T47D (cell line): ENCODE results near the gene CASP4.
"Not testable (repeated sequence)": the region's sequence is repeated elsewhere in the genome, so short reads cannot be mapped to it uniquely, and the experiment has no call there.

ENCODE experiments used
- DNase-seq, 2 experiments: peaks; one replicate each; pipeline versions ENCODE4 v3.0.0 to v3.0.0-alpha.2; 2011 to 2012; ENCODE audit warnings: low read depth in 1 of 2, low spot score in 1 of 2
- JUND ChIP-seq: IDR thresholded peaks from 2 replicates; pipeline ENCODE4 v1.6.1; 2012; ENCODE audit warnings: low read depth
- in situ Hi-C: cut with HindIII; loops from 2 replicates; pipeline ENCODE4 v1.10.0; 2016; ENCODE audit warnings: low sequenced_read_pairs, low pct_unique_long_range_greater_than_20kb

The CASP4 gene

DNA sequence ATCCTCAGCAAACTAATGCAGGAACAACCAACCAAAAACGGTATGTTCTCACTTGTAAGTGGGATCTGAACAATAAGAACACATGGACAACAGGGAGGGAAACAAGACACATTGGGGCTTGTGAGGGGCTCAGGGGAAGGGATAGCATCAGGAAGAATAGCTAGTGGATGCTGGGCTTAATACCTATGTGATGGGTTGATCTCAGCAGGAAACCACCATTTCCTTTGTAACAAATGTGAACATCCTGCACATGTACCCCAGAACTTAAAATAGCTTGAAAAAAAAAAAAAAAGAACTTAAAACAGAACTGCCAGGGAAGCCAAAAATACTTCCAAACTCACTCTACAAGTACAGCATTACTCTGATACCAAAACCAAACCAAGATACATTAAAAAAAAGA, 33.8 kb downstream of the CASP4 start:
- TF ChIP-seq JUND: no peak
- DNase-seq: no peak
- in situ Hi-C loops: no loop called here

DNA sequence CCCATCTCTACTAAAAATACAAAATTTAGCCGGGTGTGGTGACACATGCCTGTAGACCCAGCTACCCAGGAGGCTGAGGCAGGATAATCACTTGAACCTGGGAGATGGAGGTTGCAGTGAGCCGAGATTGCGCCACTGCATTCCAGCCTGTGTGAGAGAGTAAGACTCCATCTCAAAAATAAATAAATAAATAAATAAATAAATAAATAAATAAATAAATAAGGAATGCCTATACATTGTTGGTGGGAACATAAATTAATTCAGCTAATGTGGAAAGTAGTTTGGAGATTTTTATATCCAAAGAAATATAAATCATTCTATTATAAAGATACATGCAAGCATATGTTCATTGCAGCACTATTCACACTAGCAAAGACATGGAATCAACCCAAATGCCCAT, 34.3 kb downstream of the CASP4 start:
- in situ Hi-C loops: not testable (repeated sequence)

GRCh38 chr11:104928811-104929210, 39.6 kb downstream of the CASP4 start:
- in situ Hi-C loops: no loop called here
- no peak for TF ChIP-seq JUND
- no peak for DNase-seq

More for the DNA sequence above, 34.3 kb downstream of the CASP4 start:
- not testable (repeated sequence) for DNase-seq

- DNase-seq: no peak
- in situ Hi-C loops: no loop called here
- no peak for TF ChIP-seq JUND
Observed at GRCh38 chr11:104926771-104927611, 41.4 kb downstream of the CASP4 start.

DNA sequence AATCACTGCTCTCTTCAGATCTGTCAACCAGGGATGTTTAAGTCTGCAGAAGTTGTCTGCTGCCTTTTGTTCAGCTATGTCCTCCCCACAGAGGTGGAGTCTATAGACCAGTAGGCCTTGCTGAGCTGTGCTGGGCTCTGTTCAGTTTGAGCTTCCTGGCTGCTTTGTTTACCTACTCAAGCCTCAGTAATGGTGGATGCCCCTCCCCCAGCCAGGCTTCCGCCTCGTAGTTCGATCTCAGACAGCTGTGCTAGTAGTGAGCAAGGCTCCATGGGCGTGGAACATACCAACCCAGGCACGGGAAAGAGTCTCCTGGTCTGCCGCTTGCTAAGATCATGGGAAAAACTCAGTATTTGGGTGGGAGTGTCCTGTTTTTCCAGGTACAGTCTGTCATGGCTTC, 42.5 kb downstream of the CASP4 start:
- no peak for DNase-seq
- no peak for TF ChIP-seq JUND
- in situ Hi-C loops: no loop called here

DNA sequence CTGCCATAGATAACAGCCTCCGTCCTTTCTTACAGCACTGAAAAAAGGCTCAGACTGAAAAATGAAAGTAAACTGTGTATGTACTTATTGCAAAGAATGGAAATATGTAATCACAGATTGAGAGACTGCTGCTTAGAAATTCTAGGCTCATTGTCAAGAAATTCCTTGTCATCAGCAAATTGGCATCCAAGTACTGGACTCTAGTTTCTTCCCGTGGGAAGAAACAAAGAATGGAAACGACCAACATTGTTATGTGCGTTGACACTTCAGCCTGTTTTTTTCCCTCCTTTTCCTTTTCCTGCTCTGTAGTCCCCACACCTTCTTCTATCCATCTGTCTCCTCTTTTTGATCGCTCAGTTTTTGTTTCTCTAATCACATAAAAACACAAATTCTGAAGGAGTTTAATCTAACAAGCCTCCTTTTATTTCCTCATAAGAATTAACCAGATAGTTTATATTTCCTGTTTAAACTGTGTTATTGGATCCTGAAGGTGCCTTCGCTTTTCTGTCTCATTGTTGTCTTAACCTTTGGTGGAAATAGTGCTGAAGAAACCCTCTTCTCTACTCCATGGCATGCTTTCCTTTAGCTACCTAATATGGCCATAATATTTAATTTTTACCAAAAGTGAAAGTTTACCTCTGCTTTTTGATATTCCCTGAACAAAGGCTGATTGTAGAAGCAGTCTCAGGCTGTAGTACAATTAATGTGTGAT, 50.1 kb downstream of the CASP4 start:
- DNase-seq: peak in 1 of 2 experiments; percentile 33
- TF ChIP-seq JUND: no peak
- in situ Hi-C loops: no loop called here

GRCh38 chr11:104917271-104918112, 50.9 kb downstream of the CASP4 start:
- TF ChIP-seq JUND: no peak
- in situ Hi-C loops: no loop called here
- no peak for DNase-seq

- TF ChIP-seq JUND: no peak
- DNase-seq: no peak
- in situ Hi-C loops: no loop called here
Observed at GRCh38 chr11:104916442-104916841, 51.9 kb downstream of the CASP4 start.

DNA sequence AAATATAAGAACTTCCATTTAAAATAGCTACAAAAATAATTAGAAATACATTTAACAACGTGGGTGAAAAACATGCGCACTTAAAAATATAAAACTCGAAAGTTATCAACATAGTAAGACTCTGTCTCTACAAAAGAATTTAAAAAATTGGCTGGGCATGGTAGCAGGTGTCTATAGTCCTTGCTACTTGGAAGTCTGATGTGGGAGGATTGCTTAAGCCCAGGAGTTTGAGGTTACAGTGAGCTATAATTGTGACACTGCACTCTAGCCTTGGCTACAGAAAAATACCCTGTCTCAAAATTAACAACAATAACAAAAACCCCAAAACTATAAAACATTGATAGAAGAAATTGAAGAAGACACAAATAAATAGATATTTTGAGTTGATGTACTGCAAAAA, 56.3 kb downstream of the CASP4 start:
- DNase-seq: no peak
- in situ Hi-C loops: no loop called here
- no peak for TF ChIP-seq JUND

DNA sequence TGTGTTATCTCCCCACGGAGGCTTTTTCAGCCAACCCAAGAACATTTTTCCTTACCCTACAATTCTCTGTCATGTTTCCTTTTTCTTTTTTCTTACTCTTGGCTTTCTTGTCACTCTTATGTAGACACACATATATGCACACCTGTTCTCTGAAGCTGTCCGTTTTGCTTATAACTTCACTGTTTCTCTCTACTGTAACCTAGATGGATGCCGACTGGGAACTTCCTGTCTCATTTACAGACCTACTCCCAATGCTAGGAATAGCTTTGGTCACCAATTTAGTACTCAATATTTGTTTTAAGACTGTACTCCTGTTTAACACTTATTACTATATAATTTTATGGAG, 60.2 kb downstream of the CASP4 start:
- in situ Hi-C loops: no loop called here
- TF ChIP-seq JUND: no peak
- no peak for DNase-seq

DNA sequence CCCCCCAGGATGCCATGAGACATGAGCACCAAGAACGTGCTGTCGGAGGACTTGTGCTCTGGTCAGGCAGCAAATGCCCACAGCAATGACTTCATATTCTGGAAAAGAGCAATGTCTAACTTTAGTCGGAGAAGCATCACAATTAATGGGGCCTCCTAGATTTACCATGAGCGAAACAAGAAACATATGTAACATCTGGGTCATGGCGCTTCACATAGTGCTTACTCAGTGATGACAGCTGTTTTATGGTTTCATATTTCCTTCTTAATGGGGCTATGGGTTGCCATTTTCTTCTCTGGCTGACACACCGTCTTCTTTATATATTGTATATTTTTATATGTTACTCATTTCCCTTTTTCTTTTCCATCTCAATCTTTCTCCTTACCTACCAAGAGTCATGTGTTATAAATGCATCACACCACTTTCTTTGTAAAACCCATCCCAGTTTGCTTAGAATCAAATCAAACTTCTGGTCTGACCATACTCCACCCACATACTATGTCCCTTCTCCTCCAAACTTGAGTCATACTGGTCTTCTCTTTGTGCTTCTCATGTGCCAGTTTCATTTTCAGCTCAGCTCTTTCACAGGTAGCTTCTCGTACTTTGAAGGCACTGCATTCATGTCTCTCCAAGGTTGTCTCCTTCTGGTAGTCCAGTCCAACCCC, 60.7 kb downstream of the CASP4 start:
- no peak for DNase-seq
- in situ Hi-C loops: no loop called here
- no peak for TF ChIP-seq JUND

- DNase-seq: peak in 1 of 2 experiments; percentile 31
- no peak for TF ChIP-seq JUND
- in situ Hi-C loops: no loop called here
Observed at GRCh38 chr11:104905271-104905670, 63.1 kb downstream of the CASP4 start.
